OCI-LY7 (cell line): Measurements from ENCODE around the gene HCFC1. TPM values are rescaled to one million over a fixed set of nuclear protein-coding genes. Genes with fewer than 3 reads are reported as not detected.

Source experiments
- BruUV-seq: library from RNA; stranded (reverse); fragments of 400-500 nt; replicated peaks from 2 replicates; lab custom pipeline; 2021; lab: Mats Ljungman, UMichigan
- CTCF ChIA-PET: fragments of 300-600 bp; sonication (Branson Sonifier 250); formaldehyde crosslinking; loops from one replicate; lab custom pipeline; 2022; ENCODE audit warnings: antibody characterized with exemption; ENCODE audit not compliant: unreplicated experiment; lab: Charles Lee
- POLR2A ChIA-PET: fragments of 300-600 bp; sonication (Branson Sonifier 250); formaldehyde crosslinking; loops from one replicate; lab custom pipeline; 2022; ENCODE audit warnings: antibody characterized with exemption; lab: Charles Lee
- DNase-seq: peaks from one replicate; pipeline ENCODE4 v3.0.0-alpha.2; 2015; ENCODE audit warnings: low spot score
- H2AFZ ChIP-seq: fragments of 200-600 bp; sonication (generic), shearing (Covaris generic); 2 replicates; pipeline ENCODE4 v1.6.1; 2014; ENCODE audit warnings: mild to moderate bottlenecking, antibody characterized with exemption, low read length, moderate library complexity
- H3K27ac ChIP-seq: fragments of 200-600 bp; sonication (generic); 2 replicates; pipeline ENCODE4 v1.5.1; 2014; ENCODE audit warnings: mixed run types, low read depth, mild to moderate bottlenecking, moderate library complexity, low read length, inconsistent platforms; ENCODE audit not compliant: poor library complexity, severe bottlenecking
- H3K36me3 ChIP-seq: fragments of 200-600 bp; sonication (generic); 2 replicates; pipeline ENCODE4 v1.6.1; 2014; ENCODE audit warnings: mild to moderate bottlenecking, antibody characterized with exemption, low read length, moderate library complexity, mixed read lengths; ENCODE audit not compliant: insufficient read depth
- H3K4me1 ChIP-seq: fragments of 200-600 bp; sonication (generic); 2 replicates; pipeline ENCODE4 v1.5.1; 2014; ENCODE audit warnings: mild to moderate bottlenecking, low read length; ENCODE audit not compliant: insufficient read depth, poor library complexity, severe bottlenecking
- H3K4me2 ChIP-seq: fragments of 200-600 bp; sonication (generic); 2 replicates; pipeline ENCODE4 v1.6.1; 2014; ENCODE audit warnings: mild to moderate bottlenecking, low read length
- H3K4me3 ChIP-seq: fragments of 200-600 bp; sonication (generic); 2 replicates; pipeline ENCODE4 v1.5.1; 2014; ENCODE audit warnings: mild to moderate bottlenecking, low read depth, low read length; ENCODE audit not compliant: poor library complexity, severe bottlenecking
- H3K79me2 ChIP-seq: fragments of 200-600 bp; sonication (generic); 2 replicates; pipeline ENCODE4 v1.6.1; 2016; ENCODE audit warnings: low read depth, mild to moderate bottlenecking, low read length, moderate library complexity, mixed read lengths; ENCODE audit not compliant: insufficient read depth
- H3K9me2 ChIP-seq: fragments of 200-600 bp; sonication (generic); 2 replicates; pipeline ENCODE4 v1.6.1; 2016; ENCODE audit warnings: mild to moderate bottlenecking, low read length, mixed read lengths; ENCODE audit not compliant: insufficient read depth
- H3K9me3 ChIP-seq: fragments of 200-600 bp; sonication (generic); 2 replicates; pipeline ENCODE4 v1.6.1; 2014; ENCODE audit warnings: mild to moderate bottlenecking, mixed run types, low read length, mixed read lengths
- H4K20me1 ChIP-seq: fragments of 200-600 bp; sonication (generic); 2 replicates; pipeline ENCODE4 v1.6.1; 2014; ENCODE audit warnings: mild to moderate bottlenecking, antibody characterized with exemption, low read length, moderate library complexity, mixed read lengths; ENCODE audit not compliant: insufficient read depth
- EZH2phosphoT487 ChIP-seq: fragments of 200-600 bp; sonication (generic); IDR thresholded peaks from 2 replicates; pipeline ENCODE4 v1.6.1; 2018; ENCODE audit warnings: low read depth, borderline replicate concordance, mild to moderate bottlenecking, mixed run types, antibody characterized with exemption, low read length, moderate library complexity, mixed read lengths
- intact Hi-C: fragments of 100-400 bp; cut with micrococcal nuclease; formaldehyde crosslinking; loops from one replicate; pipeline ENCODE4 v1.10.0; 2022; ENCODE audit not compliant: unreplicated experiment
- total RNA-seq, 2 experiments: library from RNA; depleted of rRNA in 1 of 2; stranded (reverse); fragments of >200 nt in 1 of 2; shearing (Covaris generic) in 1 of 2; gene quantifications; 2 replicates each; pipeline ENCODE4 v1.2.3, GENCODE V29; 2014 to 2022
- TF ChIP-seq, protein P1 (sequence below): fragments of 200-600 bp; sonication (generic); conservative IDR thresholded peaks from 2 replicates; pipeline ENCODE4 v1.5.1; 2014; ENCODE audit warnings: mild to moderate bottlenecking, antibody characterized with exemption, low read length, moderate library complexity, mixed read lengths

HCFC1 gene
- total RNA-seq, 2 experiments from 2014 or later, result 64.2 to 134 TPM

DNA sequence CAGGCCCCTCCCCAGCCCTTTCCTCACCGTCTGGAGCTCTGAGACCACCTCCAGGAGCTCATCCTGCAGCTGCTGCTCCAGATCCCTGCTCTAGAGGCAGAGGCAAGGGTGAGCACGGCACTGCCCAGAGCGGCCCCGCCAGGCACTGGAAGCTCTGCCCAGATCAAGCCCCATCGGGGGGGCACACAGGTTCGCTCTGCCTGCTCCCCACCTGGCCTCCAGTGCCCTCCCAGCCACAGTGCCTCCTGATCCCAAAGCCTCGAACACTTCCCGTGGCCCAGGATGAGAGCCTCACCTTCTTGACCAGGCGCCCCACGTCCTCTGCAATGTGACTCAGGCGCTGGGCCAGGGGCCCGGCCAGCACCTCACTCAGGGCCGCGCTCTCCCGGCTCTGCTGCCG lies 50.5 kb downstream of the HCFC1 start:
- H2AFZ ChIP-seq, result no peak overlapping the region
- H3K79me2 ChIP-seq, result peaks cover 26% of the 10 kb centered on the region; the same call in 1 of the 2 replicates
- H3K4me3 ChIP-seq, result no peak overlapping the region
- peaks cover 28% of the 10 kb centered on the region for H3K4me1 ChIP-seq
- H3K36me3 ChIP-seq, result peaks cover 23% of the 10 kb centered on the region
- H3K9me3 ChIP-seq, result no peaks in the 10 kb centered on the region
- ChIA-PET CTCF (no interaction called here), POLR2A (no interaction called here)
- DNase-seq, result no peak
- H3K9me2 ChIP-seq, result no peaks in the 10 kb centered on the region
- no peak overlapping the region for H3K27ac ChIP-seq
- no TSS peak for BruUV-seq
- no peak overlapping the region for H3K4me2 ChIP-seq
- no peaks in the 10 kb centered on the region for H4K20me1 ChIP-seq
- intact Hi-C loops, result loop anchor here (10.0 kb wide), 1 partner anchor 454 kb away; the partner anchor contains the start of genes EMD and FLNA
- no peak for TF ChIP-seq EZH2phosphoT487
- TF ChIP-seq, protein P1, sequence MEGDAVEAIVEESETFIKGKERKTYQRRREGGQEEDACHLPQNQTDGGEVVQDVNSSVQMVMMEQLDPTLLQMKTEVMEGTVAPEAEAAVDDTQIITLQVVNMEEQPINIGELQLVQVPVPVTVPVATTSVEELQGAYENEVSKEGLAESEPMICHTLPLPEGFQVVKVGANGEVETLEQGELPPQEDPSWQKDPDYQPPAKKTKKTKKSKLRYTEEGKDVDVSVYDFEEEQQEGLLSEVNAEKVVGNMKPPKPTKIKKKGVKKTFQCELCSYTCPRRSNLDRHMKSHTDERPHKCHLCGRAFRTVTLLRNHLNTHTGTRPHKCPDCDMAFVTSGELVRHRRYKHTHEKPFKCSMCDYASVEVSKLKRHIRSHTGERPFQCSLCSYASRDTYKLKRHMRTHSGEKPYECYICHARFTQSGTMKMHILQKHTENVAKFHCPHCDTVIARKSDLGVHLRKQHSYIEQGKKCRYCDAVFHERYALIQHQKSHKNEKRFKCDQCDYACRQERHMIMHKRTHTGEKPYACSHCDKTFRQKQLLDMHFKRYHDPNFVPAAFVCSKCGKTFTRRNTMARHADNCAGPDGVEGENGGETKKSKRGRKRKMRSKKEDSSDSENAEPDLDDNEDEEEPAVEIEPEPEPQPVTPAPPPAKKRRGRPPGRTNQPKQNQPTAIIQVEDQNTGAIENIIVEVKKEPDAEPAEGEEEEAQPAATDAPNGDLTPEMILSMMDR, result no peak

DNA sequence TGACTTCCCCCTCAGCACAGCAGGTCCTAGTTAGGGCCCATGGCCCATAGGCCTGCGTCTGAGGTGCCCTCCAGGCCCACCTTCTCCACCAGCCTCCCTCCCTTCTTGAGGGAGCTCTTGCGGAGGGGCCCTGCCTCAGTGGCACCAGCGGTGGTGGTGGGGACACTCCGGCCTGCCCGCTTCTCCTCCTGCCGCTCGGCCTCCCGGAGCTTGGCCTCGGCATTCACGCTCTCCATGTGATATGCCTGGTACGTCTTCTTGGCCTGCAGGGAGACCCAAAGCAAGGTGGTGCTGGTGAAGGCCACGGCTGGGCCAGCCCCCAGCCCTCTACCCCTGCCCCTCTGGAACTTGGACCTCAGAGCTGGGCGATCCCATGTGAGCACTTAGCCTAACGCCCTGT lies 51.1 kb downstream of the HCFC1 start:
- no TSS peak for BruUV-seq
- no peak for DNase-seq
- ChIA-PET CTCF (no interaction called here), POLR2A (no interaction called here)
- H4K20me1 ChIP-seq, result no peaks in the 10 kb centered on the region
- H2AFZ ChIP-seq, result no peak overlapping the region
- no peak overlapping the region for H3K27ac ChIP-seq
- intact Hi-C loops, result loop anchor here (10.0 kb wide), 1 partner anchor 454 kb away; the partner anchor contains the start of genes EMD and FLNA
- no peak overlapping the region for H3K4me2 ChIP-seq
- H3K9me2 ChIP-seq, result no peaks in the 10 kb centered on the region
- peaks cover 20% of the 10 kb centered on the region for H3K36me3 ChIP-seq
- TF ChIP-seq, protein P1, result no peak
- no peak for TF ChIP-seq EZH2phosphoT487
- no peak overlapping the region for H3K4me3 ChIP-seq
- peaks cover 25% of the 10 kb centered on the region for H3K4me1 ChIP-seq
- peaks cover 24% of the 10 kb centered on the region; the same call in 1 of the 2 replicates for H3K79me2 ChIP-seq
- no peaks in the 10 kb centered on the region for H3K9me3 ChIP-seq

DNA sequence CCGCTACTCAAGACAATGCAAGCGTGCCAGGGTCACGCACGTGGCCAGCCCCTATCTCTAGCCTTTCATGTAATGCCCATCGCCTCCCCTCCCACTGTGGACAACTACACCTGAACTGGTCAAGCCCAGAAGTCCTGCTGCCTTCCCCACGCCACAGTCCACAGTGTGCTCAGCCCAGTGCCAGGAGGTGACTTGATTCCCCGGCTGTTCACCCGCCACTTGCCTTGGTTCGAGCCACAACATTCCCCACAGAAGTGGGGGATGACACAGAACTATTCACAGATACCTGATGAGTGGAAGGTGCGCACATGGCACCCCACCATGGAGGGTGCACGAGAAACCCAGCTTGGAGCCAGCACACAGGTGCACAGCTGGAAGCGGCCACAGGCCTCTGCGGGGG lies 52.3 kb downstream of the HCFC1 start:
- Histone ChIP-seq H3K4me1 (peaks cover 13% of the 10 kb centered on the region), H4K20me1 (no peaks in the 10 kb centered on the region), H3K4me3 (no peak overlapping the region), H3K4me2 (no peak overlapping the region), H2AFZ (no peak overlapping the region), H3K9me2 (no peaks in the 10 kb centered on the region), H3K79me2 (peaks cover 12% of the 10 kb centered on the region; the same call in 1 of the 2 replicates), H3K9me3 (no peaks in the 10 kb centered on the region), H3K27ac (no peak overlapping the region), H3K36me3 (peaks cover 18% of the 10 kb centered on the region)
- BruUV-seq, result no TSS peak
- ChIA-PET CTCF (no interaction called here), POLR2A (no interaction called here)
- intact Hi-C loops, result no loop called here
- DNase-seq, result no peak
- TF ChIP-seq, protein P1, result no peak
- TF ChIP-seq EZH2phosphoT487, result no peak
